Glutamatergic neuron (in vitro differentiated cells): ENCODE results near the gene TCEAL1. TPM values are rescaled to one million over a fixed set of nuclear protein-coding genes. Genes with fewer than 3 reads are reported as not detected.

Experiments
- DNase-seq: peaks from one replicate; pipeline ENCODE4 v3.0.0; 2022
- H3K27ac Mint-ChIP-seq: one replicate; pipeline ENCODE4 v1.8.0; 2020; ENCODE audit warnings: mild to moderate bottlenecking, mixed read lengths, inconsistent platforms; ENCODE audit not compliant: unreplicated experiment
- H3K27me3 Mint-ChIP-seq: one replicate; pipeline ENCODE4 v1.8.0; 2020; ENCODE audit warnings: mild to moderate bottlenecking, moderate library complexity, mixed read lengths, inconsistent platforms; ENCODE audit not compliant: unreplicated experiment
- H3K36me3 Mint-ChIP-seq: one replicate; pipeline ENCODE4 v1.8.0; 2020; ENCODE audit warnings: mild to moderate bottlenecking, mixed read lengths, inconsistent platforms; ENCODE audit not compliant: unreplicated experiment
- H3K4me1 Mint-ChIP-seq: one replicate; pipeline ENCODE4 v1.8.0; 2020; ENCODE audit warnings: mild to moderate bottlenecking, low read depth, mixed read lengths, inconsistent platforms; ENCODE audit not compliant: unreplicated experiment
- H3K4me3 Mint-ChIP-seq: one replicate; pipeline ENCODE4 v1.8.0; 2020; ENCODE audit warnings: mild to moderate bottlenecking, mixed read lengths, inconsistent platforms; ENCODE audit not compliant: unreplicated experiment
- H3K9me3 Mint-ChIP-seq: one replicate; pipeline ENCODE4 v1.8.0; 2020; ENCODE audit warnings: mild to moderate bottlenecking, moderate library complexity, mixed read lengths, inconsistent platforms; ENCODE audit not compliant: unreplicated experiment
- CTCF ChIP-seq: fragments of 200-600 bp; sonication (generic); IDR thresholded peaks from one replicate; pipeline ENCODE4 v1.5.0; 2021; ENCODE audit not compliant: partially characterized antibody, unreplicated experiment
- total RNA-seq: library from RNA; stranded (reverse); fragmentation: NEBNext Ultra II Directional; extraction: Animal tissue kit (Norgen Biotek cat#: 25700); gene quantifications from one replicate; pipeline ENCODE4 v1.2.1, GENCODE V29; 2021; ENCODE audit not compliant: unreplicated experiment

TCEAL1 gene
- total RNA-seq, 1 donor from 2014 or later, result 7.7 TPM

- no peaks in the 10 kb centered on the region for H3K9me3 Mint-ChIP-seq
- no peak overlapping the region for H3K4me3 Mint-ChIP-seq
- DNase-seq, result no peak
- H3K4me1 Mint-ChIP-seq, result no peaks in the 10 kb centered on the region
- TF ChIP-seq CTCF, result no peak
- H3K27me3 Mint-ChIP-seq, result no peaks in the 10 kb centered on the region
- no peak overlapping the region for H3K27ac Mint-ChIP-seq
- peaks cover 4% of the 10 kb centered on the region for H3K36me3 Mint-ChIP-seq
Observed at GRCh38 chrX:103674531-103675454, 46.0 kb downstream of the TCEAL1 start.

DNA sequence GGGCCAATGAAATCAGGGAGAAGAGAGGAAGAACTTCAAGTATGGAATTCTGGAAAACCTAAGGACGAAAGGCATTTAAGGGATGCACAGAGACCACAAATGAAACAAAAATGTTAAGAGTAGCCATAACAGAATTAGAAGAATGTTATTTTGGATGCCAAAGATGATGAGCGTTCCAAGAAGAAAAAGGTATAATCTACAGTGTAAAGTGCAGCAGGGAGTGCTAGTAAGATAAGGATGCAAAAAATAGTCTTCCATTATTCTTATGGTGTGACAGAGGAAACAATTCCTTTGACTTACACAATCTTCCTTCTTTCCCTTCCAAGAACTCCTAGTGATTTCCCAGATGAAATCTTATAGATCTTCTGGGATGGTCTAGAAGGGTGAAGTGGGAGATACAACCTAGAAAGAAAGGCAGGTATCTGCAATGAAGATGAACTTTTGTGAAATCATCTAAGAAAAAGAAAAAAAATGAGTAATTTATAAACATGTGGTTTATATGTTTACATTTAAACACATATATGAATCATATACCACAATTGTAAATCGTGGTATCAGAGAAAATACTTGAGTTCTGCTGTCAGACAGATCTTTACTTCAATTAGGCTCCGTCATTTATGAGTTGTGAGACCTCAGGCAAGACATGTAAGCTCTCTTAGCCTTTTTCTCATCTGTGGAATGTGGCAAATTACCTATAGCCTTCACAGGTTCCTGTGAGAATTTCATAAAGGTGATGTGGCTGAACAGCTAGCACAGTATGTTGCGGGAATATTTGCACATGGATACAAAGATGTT is 49.6 kb downstream of the TCEAL1 start:
- Mint-ChIP-seq H3K27ac (no peak overlapping the region), H3K36me3 (peaks cover 4% of the 10 kb centered on the region), H3K4me1 (no peaks in the 10 kb centered on the region), H3K9me3 (no peaks in the 10 kb centered on the region), H3K27me3 (no peaks in the 10 kb centered on the region), H3K4me3 (no peak overlapping the region)
- no peak for TF ChIP-seq CTCF
- DNase-seq, result no peak

Other genes with a start within 250 kb of the TCEAL1 start
- 0.47 TPM for gene RAB40A, start 109.5 kb upstream of the TCEAL1 start, total RNA-seq
- gene TCEAL4, start 43.5 kb upstream of the TCEAL1 start, total RNA-seq, result 56.5 TPM
- gene TCEAL3, start 21.0 kb upstream of the TCEAL1 start, total RNA-seq, result 9.0 TPM
- gene MORF4L2, start 57.7 kb downstream of the TCEAL1 start, total RNA-seq, result 409 TPM
- gene TMEM31, start 81.9 kb downstream of the TCEAL1 start, total RNA-seq, result not detected
- gene PLP1, start 147.9 kb downstream of the TCEAL1 start, total RNA-seq, result 0.20 TPM
- 4.5 TPM for gene RAB9B, start 203.3 kb downstream of the TCEAL1 start, total RNA-seq